WTC11 (cell line): ENCODE results near the gene MITF. TPM values are rescaled to one million over a fixed set of nuclear protein-coding genes. Genes with fewer than 3 reads are reported as not detected.

Experiments used
- ATAC-seq: fragments of 200-7000 bp; cut with Tn5 transposase; 2 replicates; pipeline ENCODE4 v1.10.0; 2021; ENCODE audit warnings: mild to moderate bottlenecking, moderate library complexity
- CTCF ChIA-PET: fragments of 300-600 bp; sonication (Branson Sonifier 250); formaldehyde crosslinking; loops from one replicate; lab custom pipeline; 2021; ENCODE audit warnings: antibody characterized with exemption; lab: Charles Lee
- POLR2A ChIA-PET: fragments of 350-600 bp; sonication (Branson Sonifier 250); formaldehyde crosslinking; loops from one replicate; lab custom pipeline; 2021; ENCODE audit warnings: antibody characterized with exemption; lab: Charles Lee
- DNase-seq: peaks from one replicate; pipeline ENCODE4 v3.0.0; 2021; ENCODE audit warnings: low spot score
- H3K27ac Mint-ChIP-seq: 2 replicates; pipeline ENCODE4 v1.8.0; 2021; ENCODE audit warnings: mixed read lengths
- H3K27me3 Mint-ChIP-seq: 2 replicates; pipeline ENCODE4 v1.8.0; 2021; ENCODE audit warnings: low read depth, mild to moderate bottlenecking, moderate library complexity, mixed read lengths
- H3K36me3 Mint-ChIP-seq: 2 replicates; pipeline ENCODE4 v1.8.0; 2021; ENCODE audit warnings: mixed read lengths
- H3K4me1 Mint-ChIP-seq: 2 replicates; pipeline ENCODE4 v1.8.0; 2022; ENCODE audit warnings: mixed read lengths
- H3K4me3 Mint-ChIP-seq: 2 replicates; pipeline ENCODE4 v1.8.0; 2021; ENCODE audit warnings: mild to moderate bottlenecking, moderate library complexity, mixed read lengths
- H3K9me3 Mint-ChIP-seq: 2 replicates; pipeline ENCODE4 v1.8.0; 2021; ENCODE audit warnings: mixed read lengths
- CREB1 ChIP-seq: sonication (generic); formaldehyde crosslinking; IDR thresholded peaks from 2 replicates; pipeline ENCODE4 v1.8.0; 2023; ENCODE audit warnings: mild to moderate bottlenecking, missing genetic modification reagents
- ETV6 ChIP-seq: sonication (generic); formaldehyde crosslinking; IDR thresholded peaks from 2 replicates; pipeline ENCODE4 v1.8.1; 2022; ENCODE audit warnings: mild to moderate bottlenecking, missing genetic modification reagents
- FOXJ3 ChIP-seq: sonication (generic); formaldehyde crosslinking; IDR thresholded peaks from 2 replicates; pipeline ENCODE4 v1.9.0; 2021; ENCODE audit warnings: missing genetic modification reagents, mild to moderate bottlenecking, borderline replicate concordance
- FOXP1 ChIP-seq: sonication (generic); formaldehyde crosslinking; IDR thresholded peaks from 2 replicates; pipeline ENCODE4 v1.8.0; 2022; ENCODE audit warnings: missing genetic modification reagents, mild to moderate bottlenecking, moderate library complexity, borderline replicate concordance
- GRHL2 ChIP-seq: fragments of 250-450 bp; sonication (Bioruptor Pico); IDR thresholded peaks from 2 replicates; pipeline ENCODE4 v1.8.0; 2022; ENCODE audit warnings: mild to moderate bottlenecking, moderate library complexity; ENCODE audit not compliant: insufficient replicate concordance, severe bottlenecking
- GTF2I ChIP-seq: fragments of 250-450 bp; sonication (Bioruptor Pico); conservative IDR thresholded peaks from 2 replicates; pipeline ENCODE4 v1.4.0; 2021; ENCODE audit warnings: mild to moderate bottlenecking
- IRF2 ChIP-seq: sonication (generic); formaldehyde crosslinking; IDR thresholded peaks from 2 replicates; pipeline ENCODE4 v1.8.0; 2022; ENCODE audit warnings: low read depth, missing genetic modification reagents, borderline replicate concordance
- MXD4 ChIP-seq: fragments of 250-450 bp; sonication (Bioruptor Pico); IDR thresholded peaks from 2 replicates; pipeline ENCODE4 v1.8.0; 2021; ENCODE audit warnings: mild to moderate bottlenecking, moderate library complexity, borderline replicate concordance
- RORB ChIP-seq: fragments of 250-450 bp; sonication (Bioruptor Pico); IDR thresholded peaks from 2 replicates; pipeline ENCODE4 v1.9.0; 2021; ENCODE audit warnings: mild to moderate bottlenecking
- SOX15 ChIP-seq: fragments of 250-450 bp; sonication (Bioruptor Pico); IDR thresholded peaks from 2 replicates; pipeline ENCODE4 v1.9.0; 2021; ENCODE audit warnings: mild to moderate bottlenecking
- SP1 ChIP-seq: sonication (generic); formaldehyde crosslinking; conservative IDR thresholded peaks from 2 replicates; pipeline ENCODE4 v1.8.1; 2022; ENCODE audit warnings: missing genetic modification reagents
- TCF7 ChIP-seq: sonication (generic); formaldehyde crosslinking; IDR thresholded peaks from 2 replicates; pipeline ENCODE4 v1.8.0; 2022; ENCODE audit warnings: mild to moderate bottlenecking, low read depth, missing genetic modification reagents, moderate library complexity
- ZBTB21 ChIP-seq: sonication (generic); formaldehyde crosslinking; IDR thresholded peaks from 2 replicates; pipeline ENCODE4 v1.8.1; 2023; ENCODE audit warnings: mild to moderate bottlenecking, missing genetic modification reagents, borderline replicate concordance
- ZNF138 ChIP-seq: sonication (generic); formaldehyde crosslinking; conservative IDR thresholded peaks from 2 replicates; pipeline ENCODE4 v1.8.1; 2022; ENCODE audit warnings: mild to moderate bottlenecking, moderate library complexity, missing genetic modification reagents
- ZNF423 ChIP-seq: fragments of 250-450 bp; sonication (Bioruptor Pico); IDR thresholded peaks from 2 replicates; pipeline ENCODE4 v2.1.2; 2022; ENCODE audit warnings: mild to moderate bottlenecking, moderate library complexity
- total RNA-seq: library from RNA; stranded (reverse); gene quantifications from 3 replicates; pipeline ENCODE4 v1.2.3, GENCODE V29; 2021
- TF ChIP-seq, protein P1 (sequence below): sonication (generic); formaldehyde crosslinking; IDR thresholded peaks from 2 replicates; pipeline ENCODE4 v1.8.0; 2022; ENCODE audit warnings: mild to moderate bottlenecking, missing genetic modification reagents
- TF ChIP-seq, protein P2 (sequence below): sonication (generic); formaldehyde crosslinking; IDR thresholded peaks from 2 replicates; pipeline ENCODE4 v1.8.0; 2022; ENCODE audit warnings: mild to moderate bottlenecking, missing genetic modification reagents
- TF ChIP-seq, protein P3 (sequence below): sonication (generic); formaldehyde crosslinking; IDR thresholded peaks from 2 replicates; pipeline ENCODE4 v1.8.1; 2022; ENCODE audit warnings: low read depth, missing genetic modification reagents, borderline replicate concordance
- TF ChIP-seq, protein P4 (sequence below): fragments of 250-450 bp; sonication (Bioruptor Pico); IDR thresholded peaks from 2 replicates; pipeline ENCODE4 v1.9.0; 2021; ENCODE audit warnings: mild to moderate bottlenecking
- TF ChIP-seq, protein P5 (sequence below): fragments of 200-600 bp; IDR thresholded peaks from 2 replicates; pipeline ENCODE4 v1.8.0; 2022; ENCODE audit warnings: antibody characterized with exemption
- TF ChIP-seq, protein P6 (sequence below): fragments of 250-450 bp; sonication (Bioruptor Pico); IDR thresholded peaks from 2 replicates; pipeline ENCODE4 v1.9.0; 2021; ENCODE audit warnings: mild to moderate bottlenecking
- TF ChIP-seq, protein P7 (sequence below): sonication (generic); formaldehyde crosslinking; conservative IDR thresholded peaks from 2 replicates; pipeline ENCODE4 v1.8.1; 2023; ENCODE audit warnings: mild to moderate bottlenecking, low read depth, missing genetic modification reagents, moderate library complexity
- TF ChIP-seq, protein P8 (sequence below): sonication (generic); formaldehyde crosslinking; IDR thresholded peaks from 2 replicates; pipeline ENCODE4 v1.8.1; 2023; ENCODE audit warnings: mild to moderate bottlenecking, missing genetic modification reagents, moderate library complexity

MITF gene
- total RNA-seq, 1 experiment from 2014 or later = 1.3 TPM

DNA sequence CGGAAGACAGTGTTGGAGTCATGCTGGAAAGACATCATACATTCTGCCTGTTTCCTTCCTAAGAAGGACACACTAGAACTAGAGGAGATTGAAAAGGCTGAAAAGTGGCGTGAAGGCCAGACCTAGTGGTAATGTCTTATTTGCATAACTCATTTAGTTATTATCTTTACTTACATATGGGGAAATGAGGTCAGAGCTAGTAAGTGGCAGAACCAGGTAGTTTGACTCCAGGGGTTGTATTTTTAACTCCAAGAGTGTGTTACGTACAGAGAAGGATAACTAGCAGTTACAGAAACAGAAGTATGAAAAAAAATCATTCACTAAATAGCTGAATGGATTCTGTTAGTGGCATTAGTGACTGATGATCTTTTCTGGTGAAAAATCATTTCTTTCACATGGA lies 108.0 kb downstream of the MITF start:
- TF ChIP-seq, protein P1, sequence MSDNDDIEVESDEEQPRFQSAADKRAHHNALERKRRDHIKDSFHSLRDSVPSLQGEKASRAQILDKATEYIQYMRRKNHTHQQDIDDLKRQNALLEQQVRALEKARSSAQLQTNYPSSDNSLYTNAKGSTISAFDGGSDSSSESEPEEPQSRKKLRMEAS (CRISPR knock-in tag) = no peak
- TF ChIP-seq ZNF138 (CRISPR knock-in tag) = no peak
- no peak for TF ChIP-seq CREB1 (CRISPR knock-in tag)
- TF ChIP-seq MXD4 = no peak
- no peak for TF ChIP-seq GRHL2 (CRISPR knock-in tag)
- TF ChIP-seq, protein P2, sequence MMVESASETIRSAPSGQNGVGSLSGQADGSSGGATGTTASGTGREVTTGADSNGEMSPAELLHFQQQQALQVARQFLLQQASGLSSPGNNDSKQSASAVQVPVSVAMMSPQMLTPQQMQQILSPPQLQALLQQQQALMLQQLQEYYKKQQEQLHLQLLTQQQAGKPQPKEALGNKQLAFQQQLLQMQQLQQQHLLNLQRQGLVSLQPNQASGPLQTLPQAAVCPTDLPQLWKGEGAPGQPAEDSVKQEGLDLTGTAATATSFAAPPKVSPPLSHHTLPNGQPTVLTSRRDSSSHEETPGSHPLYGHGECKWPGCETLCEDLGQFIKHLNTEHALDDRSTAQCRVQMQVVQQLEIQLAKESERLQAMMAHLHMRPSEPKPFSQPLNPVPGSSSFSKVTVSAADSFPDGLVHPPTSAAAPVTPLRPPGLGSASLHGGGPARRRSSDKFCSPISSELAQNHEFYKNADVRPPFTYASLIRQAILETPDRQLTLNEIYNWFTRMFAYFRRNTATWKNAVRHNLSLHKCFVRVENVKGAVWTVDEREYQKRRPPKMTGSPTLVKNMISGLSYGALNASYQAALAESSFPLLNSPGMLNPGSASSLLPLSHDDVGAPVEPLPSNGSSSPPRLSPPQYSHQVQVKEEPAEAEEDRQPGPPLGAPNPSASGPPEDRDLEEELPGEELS (CRISPR knock-in tag) = no peak
- TF ChIP-seq GTF2I = no peak
- TF ChIP-seq, protein P3, sequence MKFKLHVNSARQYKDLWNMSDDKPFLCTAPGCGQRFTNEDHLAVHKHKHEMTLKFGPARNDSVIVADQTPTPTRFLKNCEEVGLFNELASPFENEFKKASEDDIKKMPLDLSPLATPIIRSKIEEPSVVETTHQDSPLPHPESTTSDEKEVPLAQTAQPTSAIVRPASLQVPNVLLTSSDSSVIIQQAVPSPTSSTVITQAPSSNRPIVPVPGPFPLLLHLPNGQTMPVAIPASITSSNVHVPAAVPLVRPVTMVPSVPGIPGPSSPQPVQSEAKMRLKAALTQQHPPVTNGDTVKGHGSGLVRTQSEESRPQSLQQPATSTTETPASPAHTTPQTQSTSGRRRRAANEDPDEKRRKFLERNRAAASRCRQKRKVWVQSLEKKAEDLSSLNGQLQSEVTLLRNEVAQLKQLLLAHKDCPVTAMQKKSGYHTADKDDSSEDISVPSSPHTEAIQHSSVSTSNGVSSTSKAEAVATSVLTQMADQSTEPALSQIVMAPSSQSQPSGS (CRISPR knock-in tag) = no peak
- TF ChIP-seq, all 79 proteins: peak for 0
- no peaks in the 10 kb centered on the region for H3K9me3 Mint-ChIP-seq
- ChIA-PET CTCF (interaction anchor here (0.6 kb wide), 1 partner anchor 8 kb away, joined by 3 read pairs; no protein-coding TSS in a partner anchor), POLR2A (no interaction called here)
- no peaks in the 10 kb centered on the region; the same call in 1 of the 2 replicates for H3K27me3 Mint-ChIP-seq
- no peak for ATAC-seq
- no peak overlapping the region for H3K27ac Mint-ChIP-seq
- no peaks in the 10 kb centered on the region for H3K36me3 Mint-ChIP-seq
- no peak overlapping the region for H3K4me3 Mint-ChIP-seq
- H3K4me1 Mint-ChIP-seq = no peaks in the 10 kb centered on the region
- DNase-seq = no peak

DNA sequence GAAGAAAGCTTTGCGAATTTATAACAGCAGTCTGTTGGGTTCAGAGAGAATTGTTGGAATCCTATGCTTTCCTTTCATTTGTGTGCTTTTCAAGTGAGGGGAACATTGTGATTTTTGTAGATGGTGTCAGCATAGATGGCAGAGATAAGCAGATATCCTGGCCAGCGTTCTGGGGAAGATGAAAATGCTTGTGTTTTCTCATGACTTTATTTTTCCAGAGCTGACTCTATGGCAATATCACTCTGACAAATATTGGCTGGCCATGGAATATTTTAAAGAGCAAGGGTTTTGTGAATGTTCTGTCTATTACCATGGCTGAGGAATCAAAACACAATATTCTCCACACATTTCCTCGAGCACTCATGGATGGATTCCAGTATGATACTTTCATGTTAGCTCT lies 108.8 kb downstream of the MITF start:
- no peaks in the 10 kb centered on the region; the same call in 1 of the 2 replicates for H3K27me3 Mint-ChIP-seq
- no peaks in the 10 kb centered on the region for H3K4me1 Mint-ChIP-seq
- ATAC-seq (no peak), DNase-seq (no peak)
- CTCF ChIA-PET = no interaction called here
- H3K4me3 Mint-ChIP-seq = no peak overlapping the region
- POLR2A ChIA-PET = interaction anchor here (0.6 kb wide), 1 partner anchor 1973 kb away, joined by 3 read pairs; no protein-coding TSS in a partner anchor
- H3K27ac Mint-ChIP-seq = no peak overlapping the region
- no peaks in the 10 kb centered on the region for H3K36me3 Mint-ChIP-seq
- H3K9me3 Mint-ChIP-seq = no peaks in the 10 kb centered on the region
- no peak for TF ChIP-seq IRF2 (CRISPR knock-in tag)
- TF ChIP-seq TCF7 (CRISPR knock-in tag) = no peak
- TF ChIP-seq SP1 (CRISPR knock-in tag) = no peak
- TF ChIP-seq FOXP1 (CRISPR knock-in tag) = no peak
- TF ChIP-seq FOXJ3 (CRISPR knock-in tag) = no peak
- no peak for TF ChIP-seq RORB (CRISPR knock-in tag)
- TF ChIP-seq ZBTB21 = no peak
- TF ChIP-seq, protein P4, sequence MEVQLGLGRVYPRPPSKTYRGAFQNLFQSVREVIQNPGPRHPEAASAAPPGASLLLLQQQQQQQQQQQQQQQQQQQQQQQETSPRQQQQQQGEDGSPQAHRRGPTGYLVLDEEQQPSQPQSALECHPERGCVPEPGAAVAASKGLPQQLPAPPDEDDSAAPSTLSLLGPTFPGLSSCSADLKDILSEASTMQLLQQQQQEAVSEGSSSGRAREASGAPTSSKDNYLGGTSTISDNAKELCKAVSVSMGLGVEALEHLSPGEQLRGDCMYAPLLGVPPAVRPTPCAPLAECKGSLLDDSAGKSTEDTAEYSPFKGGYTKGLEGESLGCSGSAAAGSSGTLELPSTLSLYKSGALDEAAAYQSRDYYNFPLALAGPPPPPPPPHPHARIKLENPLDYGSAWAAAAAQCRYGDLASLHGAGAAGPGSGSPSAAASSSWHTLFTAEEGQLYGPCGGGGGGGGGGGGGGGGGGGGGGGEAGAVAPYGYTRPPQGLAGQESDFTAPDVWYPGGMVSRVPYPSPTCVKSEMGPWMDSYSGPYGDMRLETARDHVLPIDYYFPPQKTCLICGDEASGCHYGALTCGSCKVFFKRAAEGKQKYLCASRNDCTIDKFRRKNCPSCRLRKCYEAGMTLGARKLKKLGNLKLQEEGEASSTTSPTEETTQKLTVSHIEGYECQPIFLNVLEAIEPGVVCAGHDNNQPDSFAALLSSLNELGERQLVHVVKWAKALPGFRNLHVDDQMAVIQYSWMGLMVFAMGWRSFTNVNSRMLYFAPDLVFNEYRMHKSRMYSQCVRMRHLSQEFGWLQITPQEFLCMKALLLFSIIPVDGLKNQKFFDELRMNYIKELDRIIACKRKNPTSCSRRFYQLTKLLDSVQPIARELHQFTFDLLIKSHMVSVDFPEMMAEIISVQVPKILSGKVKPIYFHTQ (CRISPR knock-in tag) = no peak
- TF ChIP-seq, protein P5, sequence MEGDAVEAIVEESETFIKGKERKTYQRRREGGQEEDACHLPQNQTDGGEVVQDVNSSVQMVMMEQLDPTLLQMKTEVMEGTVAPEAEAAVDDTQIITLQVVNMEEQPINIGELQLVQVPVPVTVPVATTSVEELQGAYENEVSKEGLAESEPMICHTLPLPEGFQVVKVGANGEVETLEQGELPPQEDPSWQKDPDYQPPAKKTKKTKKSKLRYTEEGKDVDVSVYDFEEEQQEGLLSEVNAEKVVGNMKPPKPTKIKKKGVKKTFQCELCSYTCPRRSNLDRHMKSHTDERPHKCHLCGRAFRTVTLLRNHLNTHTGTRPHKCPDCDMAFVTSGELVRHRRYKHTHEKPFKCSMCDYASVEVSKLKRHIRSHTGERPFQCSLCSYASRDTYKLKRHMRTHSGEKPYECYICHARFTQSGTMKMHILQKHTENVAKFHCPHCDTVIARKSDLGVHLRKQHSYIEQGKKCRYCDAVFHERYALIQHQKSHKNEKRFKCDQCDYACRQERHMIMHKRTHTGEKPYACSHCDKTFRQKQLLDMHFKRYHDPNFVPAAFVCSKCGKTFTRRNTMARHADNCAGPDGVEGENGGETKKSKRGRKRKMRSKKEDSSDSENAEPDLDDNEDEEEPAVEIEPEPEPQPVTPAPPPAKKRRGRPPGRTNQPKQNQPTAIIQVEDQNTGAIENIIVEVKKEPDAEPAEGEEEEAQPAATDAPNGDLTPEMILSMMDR = no peak
- no peak for TF ChIP-seq CREB1 (CRISPR knock-in tag)
- TF ChIP-seq, protein P1 (CRISPR knock-in tag) = no peak
- TF ChIP-seq, protein P6, sequence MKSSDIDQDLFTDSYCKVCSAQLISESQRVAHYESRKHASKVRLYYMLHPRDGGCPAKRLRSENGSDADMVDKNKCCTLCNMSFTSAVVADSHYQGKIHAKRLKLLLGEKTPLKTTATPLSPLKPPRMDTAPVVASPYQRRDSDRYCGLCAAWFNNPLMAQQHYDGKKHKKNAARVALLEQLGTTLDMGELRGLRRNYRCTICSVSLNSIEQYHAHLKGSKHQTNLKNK (CRISPR knock-in tag) = no peak
- TF ChIP-seq, protein P7, sequence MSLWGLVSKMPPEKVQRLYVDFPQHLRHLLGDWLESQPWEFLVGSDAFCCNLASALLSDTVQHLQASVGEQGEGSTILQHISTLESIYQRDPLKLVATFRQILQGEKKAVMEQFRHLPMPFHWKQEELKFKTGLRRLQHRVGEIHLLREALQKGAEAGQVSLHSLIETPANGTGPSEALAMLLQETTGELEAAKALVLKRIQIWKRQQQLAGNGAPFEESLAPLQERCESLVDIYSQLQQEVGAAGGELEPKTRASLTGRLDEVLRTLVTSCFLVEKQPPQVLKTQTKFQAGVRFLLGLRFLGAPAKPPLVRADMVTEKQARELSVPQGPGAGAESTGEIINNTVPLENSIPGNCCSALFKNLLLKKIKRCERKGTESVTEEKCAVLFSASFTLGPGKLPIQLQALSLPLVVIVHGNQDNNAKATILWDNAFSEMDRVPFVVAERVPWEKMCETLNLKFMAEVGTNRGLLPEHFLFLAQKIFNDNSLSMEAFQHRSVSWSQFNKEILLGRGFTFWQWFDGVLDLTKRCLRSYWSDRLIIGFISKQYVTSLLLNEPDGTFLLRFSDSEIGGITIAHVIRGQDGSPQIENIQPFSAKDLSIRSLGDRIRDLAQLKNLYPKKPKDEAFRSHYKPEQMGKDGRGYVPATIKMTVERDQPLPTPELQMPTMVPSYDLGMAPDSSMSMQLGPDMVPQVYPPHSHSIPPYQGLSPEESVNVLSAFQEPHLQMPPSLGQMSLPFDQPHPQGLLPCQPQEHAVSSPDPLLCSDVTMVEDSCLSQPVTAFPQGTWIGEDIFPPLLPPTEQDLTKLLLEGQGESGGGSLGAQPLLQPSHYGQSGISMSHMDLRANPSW (CRISPR knock-in tag) = no peak
- TF ChIP-seq ZNF423 (CRISPR knock-in tag) = no peak
- TF ChIP-seq, protein P8, sequence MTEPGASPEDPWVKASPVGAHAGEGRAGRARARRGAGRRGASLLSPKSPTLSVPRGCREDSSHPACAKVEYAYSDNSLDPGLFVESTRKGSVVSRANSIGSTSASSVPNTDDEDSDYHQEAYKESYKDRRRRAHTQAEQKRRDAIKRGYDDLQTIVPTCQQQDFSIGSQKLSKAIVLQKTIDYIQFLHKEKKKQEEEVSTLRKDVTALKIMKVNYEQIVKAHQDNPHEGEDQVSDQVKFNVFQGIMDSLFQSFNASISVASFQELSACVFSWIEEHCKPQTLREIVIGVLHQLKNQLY (CRISPR knock-in tag) = no peak
- no peak for TF ChIP-seq ETV6 (CRISPR knock-in tag)
- no peak for TF ChIP-seq SOX15 (CRISPR knock-in tag)
